ENCODE data around the gene PLEKHA7. TPM values are rescaled to one million over a fixed set of nuclear protein-coding genes. Genes with fewer than 3 reads are reported as not detected.
"Not testable (repeated sequence)": the region's sequence is repeated elsewhere in the genome, so short reads cannot be mapped to it uniquely, and the experiment has no call there.

PLEKHA7 gene
- total RNA-seq, 6 experiments from 2014 or later: 12.7 to 26.7 (median 21.5) TPM

GRCh38 chr11:17002543-17002942 is 11.7 kb downstream of the PLEKHA7 start:
- no peak overlapping the region for H3K4me3 ChIP-seq
- DNase-seq (no peak), ATAC-seq (no peak)
- TF ChIP-seq POLR2A (IDR thresholded peaks at IDR 0.05) (no peak), CTCF (IDR thresholded peaks at IDR 0.05) (no peak)
- no peaks in the 10 kb centered on the region for H3K36me3 ChIP-seq
- H3K27ac ChIP-seq: no peak overlapping the region
- no peaks in the 10 kb centered on the region for H3K9me3 ChIP-seq
- no peaks in the 10 kb centered on the region for H3K27me3 ChIP-seq
- intact Hi-C loops (cut with DNase I): no loop called here
- H3K4me1 ChIP-seq: peaks cover 0 to 19% (median 5%) of the 10 kb centered on the region in 4 donors
- WGBS (ENCODE audit: insufficient coverage, low coverage, low lambda C conversion rate, missing lambda C conversion rate): 73% methylated on average over 4 of the region's 4 CpGs

- intact Hi-C loops (cut with DNase I): no loop called here
- WGBS (ENCODE audit: insufficient coverage, low coverage, low lambda C conversion rate, missing lambda C conversion rate): 80% methylated on average over 2 of the region's 3 CpGs
These were observed 12.4 kb downstream of the PLEKHA7 start for GRCh38 chr11:17001806-17002205.

GRCh38 chr11:17000987-17001386 is 13.2 kb downstream of the PLEKHA7 start:
- Histone ChIP-seq H3K9me3 (no peaks in the 10 kb centered on the region), H3K27me3 (no peaks in the 10 kb centered on the region), H3K27ac (no peak overlapping the region), H3K4me1 (peaks cover 0 to 34% (median 12%) of the 10 kb centered on the region in 4 donors), H3K4me3 (no peak overlapping the region), H3K36me3 (no peaks in the 10 kb centered on the region)
- intact Hi-C loops (cut with DNase I): no loop called here
- no peak for ATAC-seq
- TF ChIP-seq POLR2A (IDR thresholded peaks at IDR 0.05) (no peak), CTCF (IDR thresholded peaks at IDR 0.05) (no peak)
- 54% methylated on average over 2 of the region's 2 CpGs for WGBS (ENCODE audit: insufficient coverage, low coverage, low lambda C conversion rate, missing lambda C conversion rate)
- no peak for DNase-seq

More at GRCh38 chr11:17001806-17002205, 12.4 kb downstream of the PLEKHA7 start:
- ATAC-seq: no peak
- H3K4me3 ChIP-seq: no peak overlapping the region
- no peaks in the 10 kb centered on the region for H3K9me3 ChIP-seq
- H3K27ac ChIP-seq: no peak overlapping the region
- H3K36me3 ChIP-seq: no peaks in the 10 kb centered on the region
- TF ChIP-seq CTCF (IDR thresholded peaks at IDR 0.05) (no peak), POLR2A (IDR thresholded peaks at IDR 0.05) (no peak)
- peaks cover 0 to 27% (median 8%) of the 10 kb centered on the region in 4 donors for H3K4me1 ChIP-seq
- DNase-seq: no peak
- H3K27me3 ChIP-seq: no peaks in the 10 kb centered on the region

GRCh38 chr11:17000253-17000652 is 14.0 kb downstream of the PLEKHA7 start:
- ATAC-seq; DNase-seq; H3K27me3 ChIP-seq; H3K36me3 ChIP-seq; H3K4me3 ChIP-seq; H3K27ac ChIP-seq; intact Hi-C loops (cut with DNase I); H3K9me3 ChIP-seq: not testable (repeated sequence)
- peaks cover 0 to 38% (median 15%) of the 10 kb centered on the region in 4 donors for H3K4me1 ChIP-seq
- WGBS (ENCODE audit: insufficient coverage, low coverage, low lambda C conversion rate, missing lambda C conversion rate): 100% methylated on average over 1 of the region's 1 CpG

GRCh38 chr11:16999116-16999515 is 15.1 kb downstream of the PLEKHA7 start:
- H3K4me1 ChIP-seq: peaks cover 0 to 42% (median 20%) of the 10 kb centered on the region in 4 donors
- no peak for TF ChIP-seq CTCF (IDR thresholded peaks at IDR 0.05)
- no peak for TF ChIP-seq POLR2A (IDR thresholded peaks at IDR 0.05)
- intact Hi-C loops (cut with DNase I): no loop called here
- no peaks in the 10 kb centered on the region for H3K27me3 ChIP-seq
- ATAC-seq (no peak), DNase-seq (no peak)
- H3K27ac ChIP-seq: no peak overlapping the region
- H3K36me3 ChIP-seq: no peaks in the 10 kb centered on the region
- no CpG with 5 or more reads among the region's 2 CpGs for WGBS (ENCODE audit: insufficient coverage, low coverage, low lambda C conversion rate, missing lambda C conversion rate)
- H3K9me3 ChIP-seq: no peaks in the 10 kb centered on the region
- H3K4me3 ChIP-seq: no peak overlapping the region

Data from right lobe of liver (tissue), 6 donors.